ENCODE results near the gene SLC39A11.
A peak's percentile ranks its signal among the peaks of the same experiment; 100 is the strongest.

SLC39A11 gene

GRCh38 chr17:72624226-72624625 is 468.3 kb downstream of the SLC39A11 start:
- DNase-seq (ENCODE audit: low read depth, low spot score), result no peak

DNA sequence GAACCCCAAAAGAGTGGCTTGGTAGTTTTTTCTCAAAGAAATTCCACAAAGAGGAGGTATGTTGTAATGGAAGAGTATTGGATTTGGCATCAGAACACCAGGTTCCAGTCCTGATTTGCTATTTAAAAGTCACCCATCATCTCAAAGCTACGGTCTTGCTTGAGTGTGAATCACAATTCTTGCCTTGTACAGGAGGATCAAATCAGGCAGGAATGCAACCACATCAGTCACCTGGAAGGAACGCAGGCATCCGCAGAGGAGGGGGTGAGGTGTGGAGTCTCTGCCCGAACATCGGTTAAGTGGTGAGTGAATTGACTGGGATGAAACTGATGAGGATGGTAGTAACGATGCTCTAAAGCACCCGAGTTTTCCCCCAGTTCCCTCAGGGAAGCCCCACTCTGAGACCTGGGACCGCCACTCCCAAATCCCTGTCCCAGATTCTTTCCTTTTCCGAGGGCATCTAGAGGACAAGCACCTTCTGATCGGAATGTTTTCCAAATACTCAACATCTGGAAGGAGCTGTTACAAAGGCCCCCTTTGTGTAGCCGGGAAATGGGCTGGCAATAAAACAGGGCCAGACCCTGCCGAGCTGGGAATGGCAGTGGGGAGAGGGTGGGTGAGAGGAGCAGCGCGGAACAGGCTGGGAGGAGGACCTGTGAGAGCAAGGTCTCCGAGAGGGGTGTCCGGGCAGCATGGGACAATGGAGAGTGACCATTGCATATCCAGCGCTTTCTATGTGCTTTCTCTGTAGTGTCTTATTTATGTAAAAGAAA is 469.6 kb downstream of the SLC39A11 start:
- no peak for DNase-seq (ENCODE audit: low read depth, low spot score)

DNA sequence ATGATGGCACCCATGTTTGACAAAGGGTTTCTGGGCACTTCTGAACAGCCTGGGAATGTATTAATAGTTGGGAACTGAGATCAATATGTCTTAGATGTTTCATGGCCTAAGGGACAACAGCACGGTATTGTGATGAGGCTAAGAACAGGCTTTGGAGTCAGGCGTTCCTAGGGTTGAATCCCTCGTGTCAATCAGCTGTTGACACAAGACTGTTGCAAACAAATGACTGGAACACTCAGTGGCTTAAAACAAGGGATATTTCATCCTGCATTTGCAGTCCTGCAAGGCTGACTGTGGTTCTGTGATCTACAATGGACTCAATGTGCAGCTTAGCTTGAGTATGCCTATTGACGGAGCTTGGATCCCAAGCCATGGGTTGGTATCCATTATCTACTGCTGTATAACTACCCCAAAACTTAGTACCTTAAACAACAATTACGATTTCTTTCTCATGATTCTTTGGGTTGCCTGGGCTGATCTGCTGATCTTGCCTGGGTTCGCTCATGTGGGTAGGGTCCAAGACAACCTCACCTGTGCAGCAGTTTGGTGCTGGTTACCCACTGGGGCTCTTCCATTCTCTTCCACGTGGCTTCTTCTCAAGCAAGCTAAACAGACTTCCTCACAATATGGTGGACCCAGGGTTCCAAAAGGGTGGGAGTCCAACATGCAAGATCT is 472.4 kb downstream of the SLC39A11 start:
- DNase-seq (ENCODE audit: low read depth, low spot score), result no peak

DNA sequence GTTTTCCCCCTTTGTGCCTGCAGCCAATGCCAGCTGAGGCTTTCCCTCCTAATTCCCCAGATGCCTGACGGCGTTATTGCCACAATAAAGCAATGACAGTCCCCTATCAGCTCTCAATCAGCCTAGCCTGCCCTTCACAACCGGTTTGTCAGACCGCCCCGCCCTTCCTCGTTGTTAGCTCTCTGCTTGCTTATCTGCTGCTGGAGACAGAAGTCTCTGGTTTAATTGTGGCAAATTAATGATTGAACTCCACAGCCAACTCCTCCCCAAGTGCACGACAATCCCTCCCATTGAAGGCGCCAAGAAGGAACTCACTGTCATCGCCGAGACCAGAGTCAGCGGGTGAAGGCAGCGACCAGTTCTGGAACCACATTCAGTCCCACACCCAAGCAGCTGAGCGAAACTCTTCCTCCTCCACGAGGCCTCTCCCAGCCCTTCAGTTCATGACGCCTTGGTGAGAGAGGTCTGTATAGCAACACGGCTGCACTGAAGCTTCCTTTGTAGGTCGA is 474.4 kb downstream of the SLC39A11 start:
- DNase-seq (ENCODE audit: low read depth, low spot score), result no peak

DNA sequence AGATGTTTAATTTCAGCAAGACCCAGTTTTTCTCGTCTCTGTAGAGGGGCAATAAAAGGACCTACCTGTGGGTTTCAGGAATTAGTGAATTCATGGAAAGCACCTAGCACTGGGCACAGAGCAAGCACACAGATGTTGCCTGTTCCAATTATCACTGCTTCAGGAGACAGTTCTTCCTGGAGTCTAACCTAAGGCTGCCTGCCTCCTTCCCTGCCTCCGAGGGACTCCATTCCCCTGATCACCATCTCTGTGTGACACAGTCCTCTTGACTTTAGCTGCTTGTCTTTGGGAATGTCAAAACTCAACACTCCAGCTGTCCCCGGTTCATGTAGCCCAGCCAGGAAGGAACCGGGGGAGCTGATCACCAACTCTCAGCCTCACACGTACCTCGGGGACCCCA is 474.9 kb downstream of the SLC39A11 start:
- DNase-seq (ENCODE audit: low read depth, low spot score), result no peak

GRCh38 chr17:72616447-72616846 is 476.0 kb downstream of the SLC39A11 start:
- no peak for DNase-seq (ENCODE audit: low read depth, low spot score)

- DNase-seq (ENCODE audit: low read depth, low spot score), result no peak
Observed at GRCh38 chr17:72615627-72615991, 476.9 kb downstream of the SLC39A11 start.

DNA sequence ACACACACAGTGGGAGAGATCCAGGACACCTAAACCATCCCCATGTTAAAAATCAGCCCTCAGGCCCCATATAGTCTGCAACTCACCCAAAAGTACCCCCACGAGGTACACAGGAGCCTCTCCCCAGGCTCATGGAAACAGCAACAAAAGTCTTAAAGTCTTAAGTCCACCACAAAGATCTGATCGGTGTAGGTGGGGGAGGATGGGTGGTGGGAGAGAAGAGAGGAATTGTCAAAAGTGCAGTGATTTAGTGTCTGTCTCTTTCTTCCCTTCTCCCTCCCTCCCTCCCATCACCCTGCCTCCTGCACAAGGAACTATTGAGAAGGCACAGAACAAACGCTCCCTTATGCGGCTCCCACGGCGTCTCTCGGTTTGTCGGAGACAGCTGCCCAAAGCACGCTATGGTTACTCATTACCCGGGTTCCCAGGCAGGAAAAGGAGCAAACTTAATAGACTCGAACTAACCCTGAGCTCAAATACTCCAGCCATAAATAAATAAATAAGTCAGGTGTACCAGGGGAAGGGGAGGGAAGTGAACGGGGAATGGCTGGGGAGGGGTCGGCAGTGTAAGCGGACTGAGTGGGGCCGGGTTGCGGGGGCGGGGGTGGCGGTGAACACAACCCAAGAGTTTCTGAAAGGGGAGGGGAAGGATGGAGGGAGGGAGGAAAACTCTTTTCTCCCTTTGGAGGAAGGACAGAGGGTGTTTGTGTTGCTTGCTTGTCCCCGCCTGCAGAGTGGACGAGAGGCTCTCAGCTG is 477.4 kb downstream of the SLC39A11 start:
- DNase-seq (ENCODE audit: low read depth, low spot score), result no peak

- DNase-seq (ENCODE audit: low read depth, low spot score), result no peak
Observed at GRCh38 chr17:72614476-72614870, 478.0 kb downstream of the SLC39A11 start.

GRCh38 chr17:72613806-72614292 is 478.6 kb downstream of the SLC39A11 start:
- DNase-seq (ENCODE audit: low read depth, low spot score), result no peak

- DNase-seq (ENCODE audit: low read depth, low spot score), result no peak
Observed at GRCh38 chr17:72613396-72613795, 479.1 kb downstream of the SLC39A11 start.

- no peak for DNase-seq (ENCODE audit: low read depth, low spot score)
Observed at GRCh38 chr17:72611172-72611571, 481.3 kb downstream of the SLC39A11 start.

DNA sequence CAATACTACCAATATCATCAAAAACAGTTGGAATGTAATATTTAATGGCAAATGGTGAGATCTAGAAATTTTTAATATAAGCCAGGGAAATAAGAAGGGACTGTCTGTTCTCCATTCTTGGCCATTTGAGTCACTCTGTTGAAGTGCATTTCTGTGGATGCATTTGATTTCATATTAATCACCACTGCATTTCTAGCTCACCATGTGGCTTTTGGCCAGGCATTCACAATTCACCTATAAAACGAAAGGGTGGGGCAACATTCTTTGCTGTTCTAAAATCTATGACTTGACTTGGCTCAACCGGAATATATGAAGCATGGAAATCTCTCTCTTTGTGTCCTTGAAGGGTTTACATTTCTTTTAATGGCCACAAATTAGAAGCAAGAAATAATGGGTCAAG is 483.0 kb downstream of the SLC39A11 start:
- DNase-seq (ENCODE audit: low read depth, low spot score), result no peak

GRCh38 chr17:72608436-72608835 is 484.1 kb downstream of the SLC39A11 start:
- no peak for DNase-seq (ENCODE audit: low read depth, low spot score)

GRCh38 chr17:72606656-72607055 is 485.8 kb downstream of the SLC39A11 start:
- DNase-seq (ENCODE audit: low read depth, low spot score), result no peak

- no peak for DNase-seq (ENCODE audit: low read depth, low spot score)
Observed at GRCh38 chr17:72605543-72605942, 486.9 kb downstream of the SLC39A11 start.

DNA sequence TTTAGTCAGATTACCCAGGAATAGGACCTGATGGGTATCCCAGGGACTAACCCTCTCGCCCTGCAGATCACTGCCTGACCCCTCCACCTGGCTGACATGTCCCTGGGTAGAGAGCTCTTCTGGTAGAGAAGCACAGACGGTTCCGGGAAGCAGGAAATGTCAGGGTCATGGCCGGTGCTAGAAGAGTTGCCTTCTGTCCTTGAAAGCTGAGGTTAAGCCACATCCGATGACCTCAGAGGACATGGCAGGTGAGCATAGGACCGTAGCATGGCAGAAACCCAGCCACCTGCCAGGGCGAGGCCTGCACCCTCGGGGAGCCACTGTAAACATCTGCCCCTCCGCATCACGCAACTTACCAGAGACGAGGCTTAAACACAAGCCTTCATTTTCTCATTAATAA is 488.0 kb downstream of the SLC39A11 start:
- DNase-seq (ENCODE audit: low read depth, low spot score), result no peak

DNA sequence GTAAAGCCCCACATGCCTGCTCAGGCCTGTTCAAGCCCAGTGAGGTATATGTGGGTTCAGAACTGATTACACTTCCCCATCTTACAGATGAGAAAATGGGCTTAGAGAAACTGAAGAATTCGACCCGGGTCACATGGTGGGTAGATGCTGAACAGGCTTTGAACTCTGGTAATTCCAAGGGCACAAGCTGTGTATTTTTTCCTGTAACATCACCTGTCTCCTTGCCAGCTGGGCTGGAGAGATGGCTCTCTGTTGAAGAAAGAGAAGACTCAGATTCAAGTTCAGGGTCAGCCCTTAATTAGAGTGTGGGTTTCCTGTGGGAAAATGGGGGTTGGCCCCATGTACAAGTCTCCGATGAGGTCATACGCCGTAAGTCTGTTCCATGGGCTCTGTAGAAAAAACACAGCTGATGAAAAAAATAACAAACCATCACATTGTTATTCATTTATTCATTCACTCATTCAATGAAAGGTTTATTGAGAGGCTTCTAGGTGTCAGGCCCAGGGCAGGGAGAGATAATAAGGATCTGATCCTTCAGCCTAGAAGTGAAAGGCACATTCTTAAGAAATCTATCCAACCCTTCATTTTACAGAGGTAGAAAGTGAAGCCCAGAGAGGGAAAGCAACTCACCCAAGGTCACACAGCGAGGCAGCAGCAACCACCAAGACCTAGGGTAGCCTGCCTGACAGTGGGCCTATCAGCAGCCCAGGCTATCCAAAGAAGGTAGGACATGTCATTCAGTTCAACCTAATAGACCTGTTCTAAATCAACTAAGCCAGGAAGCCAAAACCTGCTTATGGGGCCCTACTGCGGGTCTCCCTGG is 488.9 kb downstream of the SLC39A11 start:
- peak; percentile 58 for DNase-seq (ENCODE audit: low read depth, low spot score)

DNA sequence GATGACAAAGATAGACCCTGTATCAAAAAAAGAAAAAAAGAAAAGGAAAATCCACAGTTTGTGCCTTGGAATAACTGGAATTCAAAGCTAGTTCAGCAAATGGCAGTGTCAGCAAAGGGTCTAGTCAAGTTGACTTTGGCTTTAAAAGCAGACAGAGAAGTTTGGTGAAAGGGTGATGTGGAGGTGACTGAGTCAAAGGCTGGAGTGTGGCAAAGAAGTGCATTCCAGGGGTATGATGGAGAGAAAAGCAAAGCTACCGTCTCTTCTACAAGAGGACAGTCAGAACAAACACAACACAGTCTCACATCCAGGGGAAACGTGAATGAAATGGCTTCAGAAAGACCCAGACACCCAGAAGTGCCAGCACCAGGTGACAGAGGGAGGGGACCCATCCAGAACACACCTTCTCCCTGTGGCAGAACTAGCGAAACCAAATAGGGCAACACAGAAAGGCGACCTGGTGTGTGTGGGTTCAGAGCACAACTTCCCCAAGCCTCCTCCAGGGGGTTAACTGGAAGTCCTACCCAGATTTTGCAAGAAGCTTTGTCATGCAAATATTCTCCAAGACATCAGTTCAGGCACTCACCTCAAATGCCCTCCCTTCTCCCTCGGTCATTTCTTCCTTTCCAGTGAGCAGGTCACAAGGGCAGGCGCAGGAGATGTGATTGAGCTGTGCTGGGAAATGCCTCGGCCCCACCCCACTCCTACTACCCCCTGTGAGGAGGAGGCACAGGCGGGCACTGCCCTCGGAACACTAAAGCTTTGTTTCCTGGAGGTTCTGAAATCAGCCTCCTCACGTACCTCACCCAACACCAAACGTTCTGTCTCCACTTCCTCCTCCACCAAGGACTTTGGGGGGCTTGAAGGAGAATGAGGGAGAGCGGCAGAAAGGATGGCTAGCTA is 489.7 kb downstream of the SLC39A11 start:
- DNase-seq (ENCODE audit: low read depth, low spot score), result no peak

GRCh38 chr17:72600934-72601333 is 491.6 kb downstream of the SLC39A11 start:
- DNase-seq (ENCODE audit: low read depth, low spot score), result no peak
